Activated T-helper 17 cell treated with anti-CD3 and anti-CD28 coated beads, Interleukin-2, amount 50 U/mL, for 72 hours (primary cell): ENCODE measurements around the gene DCP1B. TPM values are rescaled to one million over a fixed set of nuclear protein-coding genes. Genes with fewer than 3 reads are reported as not detected.

Experiments
- ATAC-seq: fragments of 150-1000 bp; cut with Tn5 transposase; replicated peaks from 2 replicates; pipeline ENCODE4 v1.10.0; 2021; ENCODE audit warnings: mild to moderate bottlenecking, moderate library complexity
- H3K27ac Mint-ChIP-seq: one replicate; pipeline ENCODE4 v1.8.0; 2022; ENCODE audit warnings: mixed read lengths
- H3K27me3 Mint-ChIP-seq: one replicate; pipeline ENCODE4 v1.8.0; 2022; ENCODE audit warnings: mixed read lengths
- H3K36me3 Mint-ChIP-seq: one replicate; pipeline ENCODE4 v1.8.0; 2022; ENCODE audit warnings: low read depth, mild to moderate bottlenecking, mixed read lengths
- H3K4me1 Mint-ChIP-seq: one replicate; pipeline ENCODE4 v1.8.0; 2022; ENCODE audit warnings: mixed read lengths
- H3K4me3 Mint-ChIP-seq: one replicate; pipeline ENCODE4 v1.8.0; 2022; ENCODE audit warnings: mild to moderate bottlenecking, mixed read lengths
- H3K9me3 Mint-ChIP-seq: one replicate; pipeline ENCODE4 v1.8.0; 2022; ENCODE audit warnings: mixed read lengths
- total RNA-seq, 2 donors: library from RNA; stranded (reverse); gene quantifications; one replicate each; pipeline ENCODE4 v1.2.3, GENCODE V29; 2022

The DCP1B gene
- total RNA-seq, 2 donors from 2014 or later, result 16.9 to 19.7 TPM

DNA sequence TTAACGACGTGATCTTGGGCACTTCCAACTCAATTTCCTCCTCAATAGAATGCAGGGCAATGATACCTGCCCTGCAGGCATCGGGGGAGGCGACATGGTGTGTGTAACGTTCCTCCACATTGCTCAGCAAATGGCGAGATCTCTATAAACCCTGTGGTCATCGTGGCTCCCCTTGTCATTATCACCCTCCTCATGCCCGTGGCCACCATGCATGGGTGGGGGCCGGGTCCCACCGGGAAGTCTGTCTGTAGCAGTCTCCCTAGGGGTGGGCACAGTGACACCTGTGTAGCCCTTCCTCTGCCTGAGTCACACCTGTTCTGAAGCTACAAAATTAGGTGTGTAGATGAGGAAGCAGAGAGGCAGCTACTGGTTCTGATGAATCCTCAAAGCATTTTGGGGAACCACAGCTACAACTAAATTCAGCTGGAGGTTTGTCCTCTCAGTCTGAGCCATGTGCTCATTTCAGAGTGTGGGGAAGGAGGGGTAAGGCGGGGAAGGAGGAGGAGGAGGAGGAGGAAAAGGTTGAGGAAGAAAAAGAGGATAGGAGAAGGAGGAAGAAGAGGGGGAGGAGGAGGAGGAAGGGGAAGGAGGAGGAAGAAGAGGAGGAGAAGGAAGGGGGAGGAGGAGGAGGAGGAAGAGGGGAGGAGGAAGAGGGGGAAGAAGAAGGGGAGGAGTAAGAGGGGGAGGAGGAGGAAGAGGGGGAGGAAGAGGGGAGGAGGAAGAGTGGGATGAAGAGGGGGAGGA, 74.8 kb downstream of the DCP1B start:
- H3K9me3 Mint-ChIP-seq, result no peaks in the 10 kb centered on the region
- no peaks in the 10 kb centered on the region for H3K27me3 Mint-ChIP-seq
- ATAC-seq, result no peak
- H3K4me3 Mint-ChIP-seq, result no peak overlapping the region
- peaks cover 14% of the 10 kb centered on the region for H3K4me1 Mint-ChIP-seq
- H3K36me3 Mint-ChIP-seq, result no peaks in the 10 kb centered on the region
- no peak overlapping the region for H3K27ac Mint-ChIP-seq

GRCh38 chr12:1928439-1929121, 75.7 kb downstream of the DCP1B start:
- Mint-ChIP-seq H3K27me3 (no peaks in the 10 kb centered on the region), H3K27ac (no peak overlapping the region), H3K9me3 (no peaks in the 10 kb centered on the region), H3K36me3 (no peaks in the 10 kb centered on the region), H3K4me1 (peaks cover 15% of the 10 kb centered on the region), H3K4me3 (no peak overlapping the region)
- ATAC-seq, result no peak

- Mint-ChIP-seq H3K9me3 (no peaks in the 10 kb centered on the region), H3K4me1 (peaks cover 12% of the 10 kb centered on the region), H3K36me3 (no peaks in the 10 kb centered on the region), H3K27me3 (no peaks in the 10 kb centered on the region), H3K27ac (no peak overlapping the region), H3K4me3 (no peak overlapping the region)
- ATAC-seq, result no peak
Observed at GRCh38 chr12:1927751-1928351, 76.4 kb downstream of the DCP1B start.

DNA sequence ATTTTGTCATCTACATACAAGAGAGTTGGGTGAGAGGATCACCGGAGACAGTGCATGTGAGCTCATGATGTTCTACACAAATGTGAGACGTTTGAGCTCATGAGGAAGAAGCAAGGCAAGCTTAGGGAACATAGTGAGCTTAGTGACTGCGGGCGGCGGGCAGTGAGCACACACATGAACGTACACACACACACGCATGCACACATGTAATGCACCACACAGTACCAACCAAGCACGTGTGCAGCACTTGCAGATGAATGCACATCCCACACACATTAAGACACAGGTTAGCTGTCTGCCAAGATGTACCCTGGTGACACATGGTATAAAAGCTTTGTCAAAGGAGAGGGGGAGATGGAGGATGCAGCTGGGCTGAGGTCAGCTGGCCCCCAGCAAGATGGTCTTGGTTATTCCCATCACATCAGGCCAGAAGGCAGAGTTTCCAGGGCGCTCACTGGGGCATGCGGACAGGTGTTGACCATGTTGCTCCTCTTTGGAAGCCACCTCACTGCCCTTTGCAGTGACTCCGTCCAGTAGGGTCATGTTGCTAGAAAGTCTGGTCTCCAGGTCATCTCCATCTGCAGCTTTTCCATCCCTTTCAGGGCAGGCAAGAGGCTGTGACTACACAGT, 77.1 kb downstream of the DCP1B start:
- no peak overlapping the region for H3K27ac Mint-ChIP-seq
- H3K9me3 Mint-ChIP-seq, result no peaks in the 10 kb centered on the region
- no peak overlapping the region for H3K4me3 Mint-ChIP-seq
- peaks cover 10% of the 10 kb centered on the region for H3K4me1 Mint-ChIP-seq
- ATAC-seq, result no peak
- H3K36me3 Mint-ChIP-seq, result no peaks in the 10 kb centered on the region
- no peaks in the 10 kb centered on the region for H3K27me3 Mint-ChIP-seq

- Mint-ChIP-seq H3K36me3 (no peaks in the 10 kb centered on the region), H3K9me3 (no peaks in the 10 kb centered on the region), H3K27ac (no peak overlapping the region), H3K4me1 (peaks cover 10% of the 10 kb centered on the region), H3K4me3 (no peak overlapping the region), H3K27me3 (no peaks in the 10 kb centered on the region)
- ATAC-seq, result no peak
Observed at GRCh38 chr12:1926251-1926657, 78.0 kb downstream of the DCP1B start.

DNA sequence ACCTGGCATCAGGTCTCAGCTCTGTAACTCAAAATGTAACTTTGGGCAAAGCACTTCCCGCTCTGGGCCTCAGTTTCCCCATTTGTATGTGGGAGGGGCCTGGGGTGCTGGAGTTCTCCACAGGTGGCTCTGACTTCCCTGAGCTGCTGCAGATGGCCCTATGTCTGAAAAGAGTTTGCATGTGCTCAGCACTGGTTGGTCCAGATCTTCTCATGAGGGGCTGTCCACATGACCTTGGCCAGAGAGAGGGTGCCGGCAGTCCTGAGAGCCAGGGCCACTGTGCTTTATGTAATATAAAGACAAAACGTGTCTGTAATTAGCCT, 78.6 kb downstream of the DCP1B start:
- no peak overlapping the region for H3K27ac Mint-ChIP-seq
- peaks cover 10% of the 10 kb centered on the region for H3K4me1 Mint-ChIP-seq
- H3K27me3 Mint-ChIP-seq, result no peaks in the 10 kb centered on the region
- no peaks in the 10 kb centered on the region for H3K36me3 Mint-ChIP-seq
- H3K9me3 Mint-ChIP-seq, result no peaks in the 10 kb centered on the region
- no peak for ATAC-seq
- no peak overlapping the region for H3K4me3 Mint-ChIP-seq

- no peaks in the 10 kb centered on the region for H3K9me3 Mint-ChIP-seq
- peaks cover 10% of the 10 kb centered on the region for H3K4me1 Mint-ChIP-seq
- no peaks in the 10 kb centered on the region for H3K27me3 Mint-ChIP-seq
- H3K4me3 Mint-ChIP-seq, result no peak overlapping the region
- peak overlapping the region; percentile 54 for H3K27ac Mint-ChIP-seq
- H3K36me3 Mint-ChIP-seq, result no peaks in the 10 kb centered on the region
- ATAC-seq, result no peak
Observed at GRCh38 chr12:1924996-1925683, 79.1 kb downstream of the DCP1B start.

DNA sequence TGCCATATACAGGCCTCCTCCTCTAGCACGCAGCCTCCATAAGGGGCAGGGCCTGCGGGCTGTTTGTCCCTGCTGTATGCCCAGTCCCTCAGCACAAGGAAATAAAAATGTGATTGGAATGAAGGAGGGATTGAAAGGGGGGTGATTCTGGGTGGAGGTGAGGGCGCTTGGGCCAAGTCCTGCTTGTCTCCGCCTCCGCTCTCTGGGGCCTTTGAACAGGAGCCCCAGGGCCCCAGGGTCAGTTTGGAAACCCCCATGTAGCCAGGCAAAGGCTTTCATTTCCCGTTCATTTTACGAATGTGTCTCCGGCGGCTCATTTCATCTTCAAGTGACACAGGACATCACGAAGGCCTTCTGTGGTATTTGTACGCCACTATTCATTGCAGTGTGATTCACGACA, 81.3 kb downstream of the DCP1B start:
- no peak for ATAC-seq
- peaks cover 10% of the 10 kb centered on the region for H3K4me1 Mint-ChIP-seq
- H3K27me3 Mint-ChIP-seq, result no peaks in the 10 kb centered on the region
- H3K27ac Mint-ChIP-seq, result peak overlapping the region; percentile 20
- H3K4me3 Mint-ChIP-seq, result no peak overlapping the region
- no peaks in the 10 kb centered on the region for H3K9me3 Mint-ChIP-seq
- no peaks in the 10 kb centered on the region for H3K36me3 Mint-ChIP-seq

- peaks cover 10% of the 10 kb centered on the region for H3K4me1 Mint-ChIP-seq
- ATAC-seq, result no peak
- no peak overlapping the region for H3K4me3 Mint-ChIP-seq
- no peak overlapping the region for H3K27ac Mint-ChIP-seq
- H3K27me3 Mint-ChIP-seq, result no peaks in the 10 kb centered on the region
- H3K9me3 Mint-ChIP-seq, result no peaks in the 10 kb centered on the region
- no peaks in the 10 kb centered on the region for H3K36me3 Mint-ChIP-seq
Observed at GRCh38 chr12:1922075-1922709, 82.1 kb downstream of the DCP1B start.

- Mint-ChIP-seq H3K9me3 (no peaks in the 10 kb centered on the region), H3K27me3 (no peaks in the 10 kb centered on the region), H3K27ac (no peak overlapping the region), H3K36me3 (no peaks in the 10 kb centered on the region), H3K4me1 (peaks cover 15% of the 10 kb centered on the region), H3K4me3 (no peak overlapping the region)
- no peak for ATAC-seq
Observed at GRCh38 chr12:1920971-1921370, 83.3 kb downstream of the DCP1B start.

DNA sequence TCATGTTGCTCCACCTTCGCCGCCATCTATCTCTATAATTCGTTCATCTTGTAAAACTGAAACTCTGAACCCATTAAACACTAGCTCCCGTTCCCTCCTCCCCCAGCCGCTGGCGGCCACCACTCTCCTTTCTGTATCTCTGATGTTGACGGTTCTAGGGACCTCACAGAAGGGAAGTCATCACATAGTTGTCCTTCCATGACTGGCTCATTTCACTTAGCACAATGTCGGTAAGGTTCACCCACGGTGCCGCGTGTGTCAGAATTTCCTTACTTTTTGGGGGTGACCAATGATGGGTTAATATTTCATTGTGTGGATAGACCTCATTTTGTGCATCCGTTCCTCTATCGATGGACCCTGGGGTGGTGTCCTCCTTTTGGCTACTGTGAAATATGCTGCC, 83.8 kb downstream of the DCP1B start:
- Mint-ChIP-seq H3K27me3 (peaks cover 3% of the 10 kb centered on the region), H3K27ac (no peak overlapping the region)
- ATAC-seq, result no peak

GRCh38 chr12:1919763-1920162, 84.5 kb downstream of the DCP1B start:
- Mint-ChIP-seq H3K4me3 (no peak overlapping the region), H3K27ac (no peak overlapping the region), H3K36me3 (no peaks in the 10 kb centered on the region), H3K9me3 (no peaks in the 10 kb centered on the region), H3K27me3 (peaks cover 3% of the 10 kb centered on the region), H3K4me1 (peaks cover 19% of the 10 kb centered on the region)
- ATAC-seq, result no peak

More for the DNA sequence above, 83.8 kb downstream of the DCP1B start:
- Mint-ChIP-seq H3K4me3 (no peak overlapping the region), H3K4me1 (peaks cover 20% of the 10 kb centered on the region), H3K36me3 (no peaks in the 10 kb centered on the region), H3K9me3 (no peaks in the 10 kb centered on the region)

DNA sequence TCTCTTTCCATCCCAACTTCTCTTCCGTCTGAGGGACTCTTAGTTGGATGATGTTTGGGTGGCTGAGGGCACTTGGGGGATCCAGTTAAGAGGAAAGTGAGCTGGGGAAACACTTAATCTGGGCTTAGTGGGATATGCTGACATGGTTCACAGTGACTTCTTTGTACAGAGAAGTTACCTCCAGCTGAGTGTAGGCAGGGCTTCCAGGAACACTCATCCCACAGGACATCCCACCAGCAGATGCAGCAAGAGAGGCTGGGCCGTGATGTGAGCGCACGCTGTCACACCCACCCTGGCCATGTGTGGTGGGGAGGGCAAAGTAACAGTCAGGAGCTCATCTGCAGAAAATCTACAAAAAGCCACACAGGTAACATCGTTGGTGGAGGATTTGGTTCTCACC, 85.0 kb downstream of the DCP1B start:
- no peaks in the 10 kb centered on the region for H3K36me3 Mint-ChIP-seq
- H3K4me3 Mint-ChIP-seq, result no peak overlapping the region
- no peak overlapping the region for H3K27ac Mint-ChIP-seq
- H3K27me3 Mint-ChIP-seq, result peaks cover 3% of the 10 kb centered on the region
- no peaks in the 10 kb centered on the region for H3K9me3 Mint-ChIP-seq
- peaks cover 16% of the 10 kb centered on the region for H3K4me1 Mint-ChIP-seq
- ATAC-seq, result no peak

GRCh38 chr12:1918884-1919236, 85.4 kb downstream of the DCP1B start:
- Mint-ChIP-seq H3K9me3 (no peaks in the 10 kb centered on the region), H3K36me3 (no peaks in the 10 kb centered on the region), H3K4me3 (no peak overlapping the region), H3K4me1 (peaks cover 16% of the 10 kb centered on the region), H3K27ac (no peak overlapping the region), H3K27me3 (peaks cover 3% of the 10 kb centered on the region)
- ATAC-seq, result no peak
